Activated effector memory CD4-positive, alpha-beta T cell treated with Interleukin-2 at 50 U/mL for 16 hours (primary cell): ENCODE data around the gene FGGY.
"Not testable (repeated sequence)": the region's sequence is repeated elsewhere in the genome, so short reads cannot be mapped to it uniquely, and the experiment has no call there.

ENCODE experiments used
- DNase-seq: peaks from one replicate; pipeline ENCODE4 v3.0.0-alpha.2; 2020

FGGY gene

DNA sequence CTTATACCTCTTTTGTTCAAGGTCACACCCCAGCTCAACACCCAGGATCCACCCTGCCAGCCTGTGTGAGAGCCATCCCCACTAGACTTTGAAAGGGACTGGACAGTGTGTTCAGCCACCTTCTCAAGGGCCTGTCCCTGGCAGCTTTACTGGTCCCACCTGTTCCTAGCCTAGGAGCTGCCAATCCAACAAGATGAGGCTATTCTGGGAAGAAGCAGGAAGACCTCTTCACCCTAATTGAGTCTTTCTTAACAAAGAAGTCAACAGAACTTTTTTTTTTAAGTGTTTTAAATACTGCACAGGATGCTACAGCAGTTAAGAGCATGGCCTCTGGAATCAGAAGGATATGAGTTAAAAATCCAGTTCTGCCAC is 422.1 kb downstream of the FGGY start:
- no peak for DNase-seq

DNA sequence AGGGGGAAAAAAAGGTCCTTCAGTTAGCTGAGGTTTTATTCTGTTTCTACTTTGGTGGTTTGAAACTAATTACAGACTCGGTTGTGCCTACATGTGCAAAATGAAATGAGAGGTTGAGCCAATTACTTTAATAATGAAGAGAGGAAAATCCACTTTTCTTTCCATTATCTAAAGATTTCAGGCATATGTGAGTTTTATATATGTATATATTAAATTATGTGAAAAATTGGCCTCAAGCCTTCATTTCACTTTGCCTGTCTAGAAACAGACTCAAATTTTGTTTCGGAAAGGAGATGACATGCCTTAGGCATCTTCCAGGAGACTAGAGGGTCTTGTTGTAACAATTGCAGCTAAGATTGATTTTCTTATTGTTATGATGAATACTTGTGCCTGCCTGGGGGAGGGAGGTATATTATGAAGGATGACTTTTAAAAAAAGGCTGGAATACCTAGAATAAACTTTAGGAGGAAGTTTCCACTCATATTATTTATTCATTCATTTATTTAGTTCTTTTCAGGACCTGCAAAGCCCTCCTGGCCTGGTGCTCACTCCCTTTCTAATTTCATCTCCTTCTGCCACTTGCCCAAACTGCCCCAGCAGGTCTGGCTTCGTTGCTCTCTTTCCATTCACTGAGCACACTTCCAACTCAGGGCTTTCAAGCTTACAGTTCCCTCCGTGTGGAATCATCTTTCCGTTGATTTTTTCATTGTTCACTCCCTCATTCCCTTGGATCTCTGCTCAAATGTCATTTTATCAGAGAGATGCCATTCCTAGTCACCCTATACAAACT is 423.6 kb downstream of the FGGY start:
- DNase-seq, result no peak

DNA sequence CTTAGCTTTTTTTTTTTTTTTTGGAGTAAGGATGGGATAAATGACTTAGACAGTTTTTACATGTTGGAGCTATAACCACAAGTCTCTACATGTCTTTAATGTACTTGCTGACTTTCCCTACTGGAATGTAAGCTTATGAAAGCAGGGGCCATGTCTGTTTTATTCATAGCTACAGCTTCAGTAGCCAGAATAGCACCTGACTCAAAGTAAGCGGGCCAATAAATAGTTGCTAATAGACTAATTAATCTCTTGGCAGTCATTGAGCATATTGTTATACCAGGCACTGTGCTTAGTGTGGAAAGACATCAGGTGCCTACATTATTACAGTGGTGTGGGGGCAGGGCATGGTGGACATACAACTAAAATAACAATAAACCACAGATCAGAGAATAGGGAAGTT is 433.4 kb downstream of the FGGY start:
- no peak for DNase-seq

DNA sequence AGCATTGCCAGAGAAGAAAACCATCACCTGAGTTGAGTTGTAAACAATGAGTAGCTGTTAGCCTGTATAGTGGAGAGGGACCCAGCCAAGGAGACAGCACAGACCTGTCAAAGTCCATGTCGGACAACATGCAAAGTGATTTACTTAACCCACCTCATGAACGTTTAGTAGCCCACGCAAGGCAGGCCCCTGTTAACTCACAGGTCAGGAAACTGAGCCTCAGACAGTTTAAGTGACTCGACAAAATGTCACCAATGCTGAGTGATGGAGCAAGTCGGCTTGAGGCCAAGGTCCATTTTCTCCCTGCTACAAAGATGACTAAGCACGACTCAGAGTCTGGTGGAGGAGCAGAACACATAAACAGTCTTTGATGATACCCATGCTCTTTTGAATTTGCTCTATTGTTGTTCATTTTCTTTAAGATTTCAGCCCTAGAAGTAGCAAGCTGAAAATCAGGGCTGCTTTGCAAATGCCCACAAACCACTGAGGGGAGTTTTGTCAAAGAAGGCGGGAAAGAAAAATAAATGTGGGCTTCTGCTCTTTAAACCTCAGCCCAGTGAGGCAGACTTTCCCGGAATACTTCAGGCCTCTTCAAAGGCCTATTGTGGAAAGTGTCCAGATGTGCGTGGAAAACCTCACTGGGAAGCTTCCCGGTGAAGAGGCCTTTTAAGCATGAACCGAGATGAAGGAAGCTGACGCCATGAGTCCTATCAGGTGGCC is 434.0 kb downstream of the FGGY start:
- no peak for DNase-seq

DNA sequence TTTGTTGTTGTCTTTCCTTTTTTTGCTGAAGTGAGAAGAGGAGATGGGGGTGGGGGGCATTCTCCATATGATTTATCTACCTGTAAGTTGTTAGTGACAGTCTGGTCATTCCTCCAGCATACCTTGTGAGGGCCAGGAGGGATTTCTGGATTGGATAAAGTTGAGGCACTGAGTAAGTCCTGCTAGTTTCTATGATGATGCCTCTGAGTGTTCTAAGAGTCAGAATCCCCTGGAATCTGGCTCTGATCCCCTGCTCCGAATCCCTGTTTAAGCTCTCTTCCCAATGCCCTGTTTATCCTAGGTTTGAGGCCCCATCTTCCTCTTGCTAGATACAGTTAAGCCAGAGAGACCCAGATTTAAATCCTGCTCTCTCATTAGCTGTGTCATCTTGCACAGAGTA is 434.7 kb downstream of the FGGY start:
- DNase-seq, result no peak

DNA sequence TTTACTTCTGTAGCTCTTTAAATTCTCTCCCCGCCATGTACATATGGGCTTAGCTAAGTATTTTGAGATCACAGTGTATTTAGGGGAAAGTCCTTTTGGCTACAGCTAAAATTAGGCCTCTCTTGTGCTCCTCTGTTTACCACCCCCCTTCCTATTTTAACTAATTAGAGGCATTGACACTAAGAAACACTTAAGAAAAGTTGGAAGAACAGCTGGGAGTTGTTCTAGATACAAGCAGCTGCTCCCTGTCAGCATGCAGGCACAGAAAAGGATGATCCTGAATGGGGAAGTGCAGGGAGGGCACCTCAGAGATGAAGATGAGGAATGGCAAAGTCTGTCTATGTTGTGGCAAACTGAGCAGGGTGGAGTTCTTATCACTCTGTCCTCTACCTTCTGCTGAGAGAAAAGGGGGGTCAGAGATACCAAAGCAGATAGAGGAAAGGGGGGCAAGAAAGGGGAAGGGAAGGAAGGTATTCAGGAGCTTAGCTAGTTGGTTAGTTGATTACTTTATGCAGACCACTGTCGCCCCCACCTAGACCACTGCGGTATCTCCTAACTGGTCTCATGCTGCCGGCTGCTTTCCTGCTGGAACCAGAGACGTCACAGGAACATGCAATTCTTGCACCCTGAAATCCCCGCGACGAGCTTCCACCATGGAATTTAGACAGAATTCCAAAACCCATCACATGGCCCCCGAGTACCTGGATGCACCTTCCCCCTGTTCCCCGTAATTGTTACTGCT is 435.5 kb downstream of the FGGY start:
- DNase-seq, result no peak

DNA sequence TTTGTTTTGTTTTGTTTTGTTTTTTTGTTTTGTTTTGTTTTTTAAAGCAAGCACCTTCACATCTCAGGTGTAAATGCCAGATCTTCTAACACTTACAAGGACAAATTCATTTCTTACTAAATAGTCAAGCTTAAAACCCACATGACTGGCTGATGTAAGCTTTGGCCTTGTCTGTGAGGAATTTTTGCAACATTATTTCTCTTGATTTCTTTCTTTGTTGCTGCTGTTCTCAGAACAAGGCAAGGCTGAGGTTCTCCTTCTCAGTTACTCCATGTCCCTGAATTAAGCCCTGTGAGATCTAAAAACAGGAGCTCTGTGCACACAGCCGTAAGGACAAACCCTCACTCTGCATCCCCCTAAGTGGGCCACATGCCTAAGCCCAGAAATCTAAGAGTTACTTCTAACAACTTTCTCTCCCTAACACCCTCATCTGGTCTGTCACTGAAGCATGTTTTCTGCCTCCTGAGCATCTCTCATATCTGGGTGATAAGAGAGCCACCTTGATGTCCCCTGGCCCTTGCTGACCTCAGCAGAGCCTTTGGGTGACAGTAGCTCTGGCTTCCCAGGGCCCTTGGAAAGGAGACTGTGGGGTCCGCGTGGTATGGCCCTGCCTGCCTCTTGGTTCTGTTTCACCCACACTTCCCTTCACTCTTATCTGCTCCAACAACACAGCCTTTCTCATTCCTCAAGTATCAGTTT is 436.7 kb downstream of the FGGY start:
- no peak for DNase-seq

DNA sequence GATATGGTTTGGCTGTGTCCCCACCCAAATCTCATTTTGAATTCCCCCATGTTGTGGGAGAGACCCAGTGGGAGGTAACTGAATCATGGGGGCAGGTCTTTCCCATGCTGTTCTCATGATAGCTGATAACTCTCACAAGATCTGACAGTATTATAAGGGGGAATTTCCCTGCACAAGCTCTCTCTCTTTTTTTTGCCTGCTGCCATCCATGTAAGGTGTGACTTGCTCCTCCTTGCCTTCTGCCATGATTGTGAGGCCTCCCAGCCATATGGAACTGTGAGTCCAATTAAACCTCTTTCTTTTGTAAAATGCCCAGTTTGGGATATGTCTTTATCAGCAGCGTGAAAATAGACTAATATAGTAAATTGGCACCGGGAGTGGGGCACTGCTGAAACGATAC is 439.0 kb downstream of the FGGY start:
- not testable (repeated sequence) for DNase-seq

DNA sequence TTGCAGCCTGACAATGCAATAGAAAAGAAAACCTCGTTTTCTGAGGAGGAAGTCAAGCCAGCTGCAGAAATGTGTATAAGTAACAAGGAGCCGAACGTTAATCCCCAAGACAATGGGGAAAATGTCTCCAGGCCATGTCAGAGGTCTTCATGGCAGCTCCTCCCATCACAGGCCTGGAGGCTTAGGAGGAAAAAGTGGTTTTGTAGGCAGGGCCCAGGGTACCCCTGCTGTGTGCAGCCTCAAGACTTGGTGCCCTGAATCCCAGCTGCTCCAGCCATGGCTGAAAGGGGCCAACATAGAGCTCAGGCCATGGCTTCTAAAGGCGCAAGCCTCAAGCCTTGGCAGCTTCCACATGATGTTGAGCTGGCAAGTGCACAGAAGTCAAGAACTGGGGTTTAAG is 439.9 kb downstream of the FGGY start:
- no peak for DNase-seq

DNA sequence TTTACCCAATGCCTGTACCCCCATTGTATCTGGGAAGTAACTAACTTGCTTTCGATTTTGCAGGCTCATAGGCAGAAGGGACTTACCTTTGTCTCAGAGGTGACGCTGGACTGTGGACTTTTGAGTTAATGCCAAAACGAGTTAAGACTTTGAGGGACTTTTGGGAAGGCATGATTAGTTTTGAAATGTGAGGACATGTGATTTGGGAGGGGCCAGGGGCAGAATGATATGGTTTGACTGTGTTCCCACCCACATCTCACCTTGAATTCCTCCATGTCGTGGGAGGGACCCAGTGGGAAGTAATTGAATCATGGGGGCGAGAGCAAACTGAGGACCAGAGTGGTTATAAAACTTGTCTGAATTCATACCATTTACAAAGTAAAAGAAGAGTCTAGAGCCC is 440.7 kb downstream of the FGGY start:
- no peak for DNase-seq

DNA sequence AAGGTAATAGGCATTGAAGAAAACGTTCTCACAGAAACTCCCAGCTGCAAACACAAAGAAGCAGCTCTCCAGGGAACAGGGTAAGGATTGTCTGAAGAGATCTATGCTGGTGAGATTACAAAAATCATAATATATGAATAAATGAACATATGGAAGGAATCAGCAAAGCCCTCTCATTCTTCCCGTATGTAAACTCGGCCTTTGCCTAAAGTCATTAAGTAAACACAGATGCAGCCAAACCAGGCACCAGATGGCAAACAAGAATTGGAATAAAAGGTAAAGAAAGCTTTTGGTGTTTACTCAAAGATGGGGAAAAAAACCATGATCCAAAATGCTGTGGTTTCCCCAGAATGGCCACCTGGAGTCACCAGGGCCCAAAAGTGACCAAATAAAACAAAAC is 441.3 kb downstream of the FGGY start:
- no peak for DNase-seq

DNA sequence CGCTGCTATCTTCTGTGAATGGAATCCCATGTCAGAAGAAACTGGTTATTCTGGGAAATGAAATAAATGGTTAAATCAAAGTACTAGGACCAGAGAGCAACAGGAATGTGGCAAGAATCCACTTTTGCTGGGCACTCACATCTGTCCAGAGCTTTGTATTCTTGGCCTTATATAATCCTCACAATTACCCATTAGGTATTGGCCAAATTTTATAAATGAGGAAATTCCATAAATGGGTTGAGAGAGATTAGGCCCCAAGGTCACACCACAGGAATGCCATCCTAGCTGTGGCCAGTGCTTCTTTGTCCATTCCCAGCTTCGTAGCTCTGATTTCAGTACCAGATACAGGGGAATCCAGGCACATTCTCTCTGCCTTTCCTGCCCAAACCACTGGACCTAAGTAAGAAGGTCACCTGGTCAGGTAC is 441.7 kb downstream of the FGGY start:
- DNase-seq, result no peak

DNA sequence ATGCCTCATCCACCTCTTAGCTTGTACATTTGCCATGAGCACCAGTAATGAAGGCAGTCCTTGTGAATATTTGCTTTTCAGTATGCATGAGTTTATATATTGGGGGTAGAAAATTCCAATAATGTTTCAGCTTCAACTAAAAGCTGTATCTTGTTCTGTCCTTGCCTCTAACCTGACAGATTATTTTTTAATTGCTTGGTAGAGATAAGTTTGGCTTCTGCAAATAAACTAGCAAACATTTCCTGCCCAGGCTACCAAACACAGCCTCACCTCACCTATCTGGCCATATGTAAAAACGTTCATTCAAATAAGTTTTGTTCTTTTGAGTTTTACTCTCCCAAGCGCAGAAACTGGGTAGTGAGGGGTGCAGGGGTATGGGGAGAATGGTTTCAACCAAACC is 442.2 kb downstream of the FGGY start:
- DNase-seq, result no peak

DNA sequence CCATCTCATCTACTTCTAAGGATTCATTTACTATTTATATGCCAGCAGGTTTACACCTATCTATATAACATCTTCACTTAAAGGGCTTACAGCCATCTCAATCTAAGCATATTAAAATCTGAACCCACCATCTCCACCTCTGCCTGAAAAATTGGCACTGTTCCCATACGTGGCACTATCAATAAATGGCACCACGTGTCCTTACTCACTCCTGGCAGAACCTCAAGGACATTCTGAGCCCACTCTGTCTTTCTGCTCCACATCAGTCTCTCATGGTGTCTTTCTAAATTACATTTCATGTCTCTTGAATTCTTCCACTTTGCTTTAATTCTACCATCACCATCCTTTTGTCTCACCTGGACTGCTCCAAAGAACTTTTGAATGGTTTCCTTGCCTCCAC is 445.6 kb downstream of the FGGY start:
- DNase-seq, result no peak

DNA sequence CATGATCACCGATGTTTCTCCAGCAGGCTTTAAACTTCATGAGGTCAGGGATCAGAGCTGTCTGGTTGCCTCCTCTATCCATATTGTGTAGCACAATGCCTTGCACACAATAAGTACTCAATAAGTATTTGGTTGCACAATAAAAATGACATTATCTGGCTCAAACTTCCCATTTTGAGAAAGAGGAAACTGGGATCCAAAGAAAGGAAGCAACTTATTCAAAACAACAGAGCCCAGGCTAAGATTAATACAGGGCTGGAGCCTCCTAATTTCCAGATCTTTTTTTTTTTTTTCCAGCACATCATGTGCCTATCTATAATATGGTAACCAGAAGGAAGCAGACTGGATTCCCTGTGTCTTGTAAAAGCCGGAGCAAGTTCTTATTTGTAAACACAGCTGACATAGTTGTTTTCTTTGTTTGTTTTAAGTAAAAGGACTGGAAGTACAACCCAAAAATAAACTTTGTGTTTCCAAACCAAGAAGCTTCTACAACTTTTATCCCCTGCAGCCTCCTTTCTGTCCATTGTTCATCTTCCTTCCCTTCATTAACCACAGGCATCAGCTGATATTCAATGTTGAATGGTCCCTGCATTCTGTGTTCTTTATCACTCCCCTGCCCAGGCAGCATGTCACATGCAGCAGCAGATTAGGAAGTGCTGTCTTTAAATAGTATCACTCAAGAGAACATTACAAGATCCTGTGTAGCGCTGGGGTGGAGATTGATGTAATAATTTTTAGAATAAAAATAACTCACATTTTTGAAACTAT is 446.6 kb downstream of the FGGY start:
- no peak for DNase-seq

DNA sequence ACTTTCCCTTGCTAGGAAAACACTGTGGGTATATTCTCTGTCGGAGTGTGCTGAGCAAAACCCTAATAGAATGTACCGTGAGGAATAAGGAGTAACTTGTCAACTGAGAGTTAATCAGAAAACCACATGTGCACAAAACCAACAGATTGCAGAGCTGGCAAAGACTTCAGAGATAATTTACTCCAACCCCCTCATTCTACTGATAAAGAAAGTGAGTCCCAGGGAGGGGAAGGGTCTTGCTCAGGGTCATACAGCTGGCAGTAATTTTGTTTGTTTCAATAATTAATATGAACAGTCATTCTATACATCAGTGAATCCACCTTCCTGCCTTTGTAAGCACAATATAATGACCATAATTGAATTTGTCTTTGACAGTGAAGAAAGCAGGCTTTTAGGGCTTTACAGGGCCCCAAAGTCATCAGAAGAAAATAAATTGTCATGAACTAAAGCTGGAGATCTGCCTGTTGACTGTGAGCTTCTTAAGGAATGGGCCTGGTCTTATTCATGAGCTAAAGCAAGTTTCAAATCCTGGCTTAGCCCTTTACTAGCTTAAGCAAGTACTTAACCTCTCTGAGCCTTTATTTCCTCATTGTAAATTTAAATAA is 450.6 kb downstream of the FGGY start:
- DNase-seq, result no peak

DNA sequence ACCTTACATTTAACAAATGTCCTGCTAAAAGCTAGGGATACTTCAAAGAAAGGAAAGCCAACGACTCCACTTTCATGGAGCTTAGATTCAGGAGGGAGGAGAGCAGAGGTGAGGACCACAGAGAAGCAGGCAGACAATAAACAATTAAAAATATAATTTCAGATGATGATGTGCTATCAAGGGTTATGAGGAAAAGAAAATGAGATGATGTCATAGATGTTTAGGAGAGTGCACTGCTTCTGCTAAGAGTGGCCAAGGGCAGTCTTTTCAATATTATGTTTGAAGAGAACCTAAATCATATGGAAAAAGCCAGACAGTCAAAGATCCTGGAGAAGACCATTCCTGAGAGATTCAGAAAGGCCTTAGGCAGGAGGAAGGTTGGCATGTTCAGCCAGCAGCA is 451.2 kb downstream of the FGGY start:
- no peak for DNase-seq

DNA sequence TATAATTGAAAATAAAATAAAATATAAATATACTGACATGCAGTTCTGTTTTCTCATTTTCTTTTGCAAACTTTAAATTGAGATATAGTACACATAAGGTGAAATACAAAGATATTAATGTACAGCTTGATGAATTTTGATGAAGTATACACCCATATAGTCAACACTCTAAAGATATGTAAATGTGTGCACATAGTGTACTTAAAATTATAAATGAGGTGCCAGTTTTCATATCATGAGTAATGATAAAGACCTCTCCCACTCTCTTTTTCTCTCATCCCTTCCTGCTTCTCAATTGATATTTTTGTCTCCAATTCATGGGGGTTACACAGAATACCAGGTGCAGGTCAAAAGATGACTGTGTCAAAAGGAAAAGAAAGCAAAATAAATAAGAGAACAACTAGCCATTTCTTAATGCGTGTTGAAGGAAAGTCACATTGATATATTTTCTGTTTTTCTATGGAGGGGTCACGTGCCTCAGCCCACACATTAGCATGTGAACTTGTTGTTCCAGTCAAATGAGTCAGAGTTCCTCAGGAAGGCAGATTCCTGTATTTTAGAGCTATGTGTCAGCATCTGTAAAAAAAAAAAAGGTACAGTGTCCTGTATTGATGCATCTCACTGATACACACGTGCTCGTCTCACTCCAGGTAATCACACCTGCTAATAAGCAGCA is 453.6 kb downstream of the FGGY start:
- DNase-seq, result no peak

DNA sequence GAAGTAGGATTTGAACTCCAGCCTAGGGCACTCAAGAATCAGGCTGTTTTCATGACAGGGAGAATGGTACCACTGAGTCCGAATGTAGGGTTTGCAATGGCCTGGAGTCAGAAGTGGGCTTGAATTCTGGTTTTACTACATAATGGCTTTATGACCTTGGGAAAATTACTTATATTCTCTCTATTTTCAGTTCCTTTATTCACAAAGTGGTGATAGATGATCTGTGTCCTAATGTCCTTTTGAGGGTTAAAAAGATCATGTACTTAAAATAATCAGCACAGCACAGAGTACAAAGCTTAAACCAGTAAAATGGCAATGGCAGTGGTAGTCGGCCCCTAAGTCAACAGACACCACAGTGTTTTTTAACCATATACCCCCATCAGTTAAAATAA is 454.1 kb downstream of the FGGY start:
- DNase-seq, result no peak

DNA sequence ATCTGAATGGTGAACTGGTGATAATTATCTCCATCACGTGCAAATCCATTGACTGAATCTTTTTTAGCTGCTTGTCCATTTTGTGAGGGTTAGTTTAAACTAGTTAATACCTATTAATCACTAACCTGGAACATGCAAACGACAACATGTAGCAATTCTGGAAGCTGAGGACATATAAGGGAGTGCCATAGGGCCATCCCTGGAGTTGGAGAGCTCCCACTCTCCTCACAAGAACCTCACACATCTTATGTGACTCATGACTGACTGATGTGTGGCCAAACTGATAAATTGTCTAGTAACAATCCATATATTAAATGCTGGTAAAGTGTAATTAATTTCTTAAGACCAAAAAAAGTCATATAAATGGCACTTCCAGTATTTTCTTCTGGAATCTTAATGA is 454.9 kb downstream of the FGGY start:
- no peak for DNase-seq

DNA sequence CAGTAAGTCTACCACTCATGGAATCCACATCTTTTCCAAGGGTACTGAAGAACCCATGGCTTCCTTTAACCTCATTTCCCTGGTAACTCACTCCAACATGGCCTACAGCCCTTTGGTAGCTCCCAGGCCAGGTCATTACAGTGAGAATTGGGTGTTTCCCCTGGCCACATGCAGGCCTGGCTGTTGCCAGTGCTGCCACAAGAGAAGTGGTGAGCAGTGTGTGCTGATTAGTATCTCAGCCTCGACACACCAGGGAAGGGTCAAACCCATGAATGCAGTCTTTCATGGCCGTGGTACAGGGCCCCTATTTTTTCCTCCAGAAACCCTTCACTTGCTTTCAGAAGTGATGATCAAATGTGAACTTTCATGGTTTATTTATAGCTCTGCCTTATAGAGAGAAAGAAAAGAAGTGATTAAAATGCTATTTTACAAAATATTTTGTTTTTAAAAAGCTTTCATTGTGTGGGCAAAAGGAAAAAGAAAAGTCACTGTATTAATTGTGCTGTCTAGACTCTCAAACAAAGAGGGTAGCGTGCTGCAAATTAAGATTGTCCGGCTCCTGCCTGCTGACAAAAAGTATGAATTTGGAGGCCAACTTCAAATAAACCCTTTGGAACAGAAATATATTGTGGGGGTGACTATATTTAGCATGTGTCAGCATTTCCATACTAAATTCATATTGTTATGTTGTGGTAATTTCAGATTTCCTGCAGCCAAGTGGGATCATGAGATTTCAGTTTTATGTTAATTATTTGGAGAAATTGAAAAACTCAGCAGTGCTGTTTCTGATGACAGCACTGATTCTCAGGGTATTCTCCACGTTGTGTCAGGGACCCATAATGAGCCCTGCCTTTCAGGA is 455.9 kb downstream of the FGGY start:
- DNase-seq, result no peak
